H1 (cell line): ENCODE results near the gene TSHZ2.

ENCODE experiments used
- ATF2 ChIP-seq: IDR thresholded peaks from 2 replicates; pipeline ENCODE4 v1.6.1; 2012; ENCODE audit warnings: low read length, inconsistent platforms
- CTCF ChIP-seq, 3 experiments: IDR thresholded peaks; 1 replicate in 2 of 3; 2 replicates in 1 of 3; pipeline versions ENCODE4 v1.5.1 to v1.6.1; 2011; ENCODE audit warnings: low read length in 3 of 3, mild to moderate bottlenecking in 3 of 3, inconsistent platforms in 2 of 3, low read depth in 1 of 3, moderate library complexity in 1 of 3; ENCODE audit not compliant: insufficient read depth in 1 of 3; ENCODE audit errors: control extremely low read depth in 1 of 3
- EP300 ChIP-seq, 2 experiments: IDR thresholded peaks; 1 replicate in 1 of 2; 2 replicates in 1 of 2; pipeline ENCODE4 v1.6.1; 2011 to 2012; ENCODE audit warnings: low read depth in 2 of 2, low read length in 2 of 2, mild to moderate bottlenecking in 2 of 2, borderline replicate concordance in 1 of 2, inconsistent platforms in 1 of 2, moderate library complexity in 1 of 2
- EZH2 ChIP-seq: fragments of 200-600 bp; sonication (generic); IDR thresholded peaks from 2 replicates; pipeline ENCODE4 v1.7.1; 2012; ENCODE audit warnings: low read depth, mild to moderate bottlenecking, moderate library complexity, low read length, inconsistent platforms; ENCODE audit not compliant: severe bottlenecking
- FOSL1 ChIP-seq: IDR thresholded peaks from 2 replicates; pipeline ENCODE4 v1.6.1; 2011; ENCODE audit warnings: mild to moderate bottlenecking, low read depth, low read length, moderate library complexity; ENCODE audit not compliant: insufficient read depth
- GABPA ChIP-seq: IDR thresholded peaks from 2 replicates; pipeline ENCODE4 v1.6.1; 2011; ENCODE audit warnings: mild to moderate bottlenecking, low read length, moderate library complexity, borderline replicate concordance; ENCODE audit not compliant: insufficient read depth
- RFX5 ChIP-seq: IDR thresholded peaks from 2 replicates; pipeline ENCODE4 v1.6.1; 2011; ENCODE audit warnings: low read depth, low read length, improper control_type of control experiment, borderline replicate concordance

- TF ChIP-seq EP300 (IDR thresholded peaks at IDR 0.05; ENCODE audit: borderline replicate concordance in 1 of 2, low read depth in 2 of 2, low read length in 2 of 2) (no peak), FOSL1 (no peak), CTCF (IDR thresholded peaks at IDR 0.05; ENCODE audit: control extremely low read depth in 1 of 3, insufficient read depth in 1 of 3, low read depth in 1 of 3, low read length in 3 of 3) (no peak), RFX5 (no peak), ATF2 (no peak), EZH2 (no peak), GABPA (no peak)
These were observed 293.2 kb downstream of the TSHZ2 start for GRCh38 chr20:53265304-53265875.
